Testis (tissue), 3 donors: ENCODE data around the gene HS6ST3. TPM values are rescaled to one million over a fixed set of nuclear protein-coding genes. Genes with fewer than 3 reads are reported as not detected.

ENCODE experiments used
- DNase-seq: peaks from one replicate; pipeline ENCODE4 v3.0.0-alpha.2; 2019
- H3K27ac ChIP-seq, 2 donors: fragments of 200-600 bp; sonication (generic); one replicate each; pipeline ENCODE4 v1.5.1; 2019
- H3K27me3 ChIP-seq: fragments of 200-600 bp; sonication (generic); one replicate; pipeline ENCODE4 v1.5.1; 2019
- H3K36me3 ChIP-seq: fragments of 200-600 bp; sonication (generic); one replicate; pipeline ENCODE4 v1.5.1; 2017; ENCODE audit warnings: low read depth; ENCODE audit errors: missing control alignments
- H3K4me1 ChIP-seq: fragments of 200-600 bp; sonication (generic); one replicate; pipeline ENCODE4 v1.5.1; 2019
- H3K4me3 ChIP-seq, 2 donors: fragments of 200-600 bp; sonication (generic); one replicate each; pipeline ENCODE4 v1.5.1; 2017 to 2019
- H3K9me3 ChIP-seq: fragments of 200-600 bp; sonication (generic); one replicate; pipeline ENCODE4 v1.5.1; 2017
- CTCF ChIP-seq, 3 experiments: fragments of 450-650 bp in 2 of 3; fragments of 200-600 bp in 1 of 3; sonication (generic) in 1 of 3; IDR thresholded peaks; one replicate each; pipeline ENCODE4 v1.5.1; 2016 to 2019; ENCODE audit warnings: antibody characterized with exemption in 3 of 3, mild to moderate bottlenecking in 2 of 3, moderate library complexity in 1 of 3
- POLR2A ChIP-seq: fragments of 450-650 bp; IDR thresholded peaks from one replicate; pipeline ENCODE4 v1.6.1; 2017; ENCODE audit warnings: antibody characterized with exemption, mild to moderate bottlenecking, moderate library complexity
- WGBS, 2 donors: methylation state at CpG; one replicate each; pipeline ENCODE4 v1.1.5; 2018; 5-methylcytosine and 5-hydroxymethylcytosine counted together
- intact Hi-C: fragments of 100-400 bp; cut with DNase I; formaldehyde crosslinking; loops from one replicate; pipeline ENCODE4 v1.15.1; 2023; ENCODE audit warnings: low total_unique reads
- polyA plus RNA-seq: library from polyadenylated mRNA; stranded (reverse); fragments of 350-450 nt; fragmentation: Illumina TruSeq; extraction: RNeasy Lipid Tissue Mini Kit (QIAGEN cat#74804); gene quantifications from one replicate; pipeline ENCODE4 v1.2.3, GENCODE V29; 2014; ENCODE audit warnings: low read depth, low replicate concordance; ENCODE audit not compliant: insufficient read depth
- total RNA-seq, 2 donors: library from RNA; depleted of rRNA; stranded (reverse); fragments of >200 nt; gene quantifications; one replicate each; pipeline ENCODE4 v1.2.3, GENCODE V29; 2016

HS6ST3 gene
- total and polyA plus RNA-seq, 3 donors from 2014 or later: 0.87 to 1.3 (median 1.3) TPM

- DNase-seq: no peak
- WGBS, 2 donors: 37 to 47% methylated on average over 3 of the region's 3 CpGs
- H3K27me3 ChIP-seq: no peaks in the 10 kb centered on the region
- no peak overlapping the region for H3K4me3 ChIP-seq
- no peaks in the 10 kb centered on the region for H3K36me3 ChIP-seq
- H3K27ac ChIP-seq: no peak overlapping the region
- H3K4me1 ChIP-seq: no peaks in the 10 kb centered on the region
- no peaks in the 10 kb centered on the region for H3K9me3 ChIP-seq
- intact Hi-C loops: no loop called here
- TF ChIP-seq POLR2A (no peak), CTCF (IDR thresholded peaks at IDR 0.05) (no peak)
These were observed 651.9 kb downstream of the HS6ST3 start for GRCh38 chr13:96741779-96742178.

DNA sequence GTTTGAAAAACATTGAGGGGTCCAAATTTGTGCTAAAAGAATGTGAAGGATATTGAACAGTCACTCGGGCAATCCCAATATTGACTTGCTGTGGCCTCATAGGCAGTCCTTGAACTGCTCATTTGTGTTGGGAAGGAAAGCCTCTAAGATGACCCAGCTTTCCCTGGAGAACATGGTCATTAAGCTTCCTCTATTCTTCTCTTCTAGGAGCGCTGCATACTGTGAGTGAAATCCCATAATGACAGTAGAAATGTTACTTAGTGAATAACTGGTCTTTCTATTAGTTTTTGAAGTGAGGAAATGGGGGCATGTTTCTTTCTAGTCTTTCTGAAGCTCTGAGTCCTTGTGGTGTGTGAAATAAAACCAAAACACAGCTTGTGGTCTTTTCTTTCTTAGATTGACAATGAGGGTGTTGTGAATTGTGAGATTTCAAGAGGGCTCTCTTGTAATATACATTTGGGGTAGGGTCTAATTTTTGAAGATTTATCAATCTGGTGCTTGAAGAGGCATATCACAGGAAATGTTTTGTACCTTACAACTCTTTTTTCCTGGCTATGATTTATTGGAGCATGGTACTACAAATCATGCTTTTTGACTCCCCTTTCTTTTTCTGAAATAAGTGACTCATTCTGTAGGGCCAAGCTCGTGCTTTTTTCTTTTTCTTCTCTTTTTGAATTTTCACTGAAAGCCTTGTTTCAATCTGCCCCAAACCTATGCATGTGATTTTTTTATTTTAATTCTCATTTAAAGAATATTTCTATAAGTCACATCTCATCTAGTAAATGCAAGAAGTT lies 653.6 kb downstream of the HS6ST3 start:
- TF ChIP-seq CTCF (IDR thresholded peaks at IDR 0.05) (no peak), POLR2A (no peak)
- Histone ChIP-seq H3K4me3 (no peak overlapping the region), H3K27me3 (no peaks in the 10 kb centered on the region), H3K27ac (no peak overlapping the region), H3K36me3 (no peaks in the 10 kb centered on the region), H3K9me3 (no peaks in the 10 kb centered on the region), H3K4me1 (no peaks in the 10 kb centered on the region)
- WGBS, 2 donors: 76 to 82% methylated on average over 3 of the region's 3 CpGs
- DNase-seq: no peak
- intact Hi-C loops: no loop called here

GRCh38 chr13:96744367-96745331 lies 654.7 kb downstream of the HS6ST3 start:
- TF ChIP-seq CTCF (IDR thresholded peaks at IDR 0.05) (no peak), POLR2A (no peak)

DNA sequence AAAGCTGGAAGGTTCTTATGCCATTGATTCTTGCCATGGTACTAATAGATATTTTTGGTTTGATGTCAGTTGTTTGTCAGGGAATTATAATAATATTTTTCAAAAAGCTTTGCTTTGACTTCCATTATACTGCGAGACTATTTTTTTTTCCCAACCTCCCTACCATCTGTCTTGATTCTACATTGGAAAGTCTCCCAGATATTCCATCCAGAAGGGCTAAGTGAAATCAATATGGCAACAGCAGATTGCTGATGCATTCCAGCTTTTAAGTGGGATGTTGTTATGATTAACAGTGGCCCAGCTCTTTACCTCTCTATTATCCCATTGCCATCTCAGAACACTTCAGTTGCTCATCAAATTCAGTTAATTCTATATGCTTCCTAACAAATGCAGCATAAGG lies 657.0 kb downstream of the HS6ST3 start:
- intact Hi-C loops: no loop called here
- no peak overlapping the region for H3K4me3 ChIP-seq
- no peak overlapping the region for H3K27ac ChIP-seq
- H3K27me3 ChIP-seq: no peaks in the 10 kb centered on the region
- no peaks in the 10 kb centered on the region for H3K4me1 ChIP-seq
- WGBS, 2 donors: 90 to 95% methylated on average over 1 of the region's 1 CpG
- no peaks in the 10 kb centered on the region for H3K9me3 ChIP-seq
- DNase-seq: no peak
- H3K36me3 ChIP-seq: no peaks in the 10 kb centered on the region
- TF ChIP-seq POLR2A: no peak
- no peak for TF ChIP-seq CTCF (IDR thresholded peaks at IDR 0.05)

More at GRCh38 chr13:96744367-96745331, 654.7 kb downstream of the HS6ST3 start:
- no peaks in the 10 kb centered on the region for H3K36me3 ChIP-seq
- DNase-seq: no peak
- intact Hi-C loops: no loop called here
- no peak overlapping the region for H3K4me3 ChIP-seq
- WGBS, 2 donors: 69 to 76% methylated on average over 5 of the region's 5 CpGs
- H3K4me1 ChIP-seq: no peaks in the 10 kb centered on the region
- H3K27me3 ChIP-seq: no peaks in the 10 kb centered on the region
- no peak overlapping the region for H3K27ac ChIP-seq
- H3K9me3 ChIP-seq: no peaks in the 10 kb centered on the region
